GM21723 (cell line): ENCODE data around the gene COL4A2.

Experiments used
- ATAC-seq: cut with Tn5 transposase; IDR thresholded peaks from one replicate; pipeline ENCODE4 v1.9.1; 2021; ENCODE audit warnings: mild to moderate bottlenecking, moderate library complexity; ENCODE audit not compliant: unreplicated experiment

COL4A2 gene

DNA sequence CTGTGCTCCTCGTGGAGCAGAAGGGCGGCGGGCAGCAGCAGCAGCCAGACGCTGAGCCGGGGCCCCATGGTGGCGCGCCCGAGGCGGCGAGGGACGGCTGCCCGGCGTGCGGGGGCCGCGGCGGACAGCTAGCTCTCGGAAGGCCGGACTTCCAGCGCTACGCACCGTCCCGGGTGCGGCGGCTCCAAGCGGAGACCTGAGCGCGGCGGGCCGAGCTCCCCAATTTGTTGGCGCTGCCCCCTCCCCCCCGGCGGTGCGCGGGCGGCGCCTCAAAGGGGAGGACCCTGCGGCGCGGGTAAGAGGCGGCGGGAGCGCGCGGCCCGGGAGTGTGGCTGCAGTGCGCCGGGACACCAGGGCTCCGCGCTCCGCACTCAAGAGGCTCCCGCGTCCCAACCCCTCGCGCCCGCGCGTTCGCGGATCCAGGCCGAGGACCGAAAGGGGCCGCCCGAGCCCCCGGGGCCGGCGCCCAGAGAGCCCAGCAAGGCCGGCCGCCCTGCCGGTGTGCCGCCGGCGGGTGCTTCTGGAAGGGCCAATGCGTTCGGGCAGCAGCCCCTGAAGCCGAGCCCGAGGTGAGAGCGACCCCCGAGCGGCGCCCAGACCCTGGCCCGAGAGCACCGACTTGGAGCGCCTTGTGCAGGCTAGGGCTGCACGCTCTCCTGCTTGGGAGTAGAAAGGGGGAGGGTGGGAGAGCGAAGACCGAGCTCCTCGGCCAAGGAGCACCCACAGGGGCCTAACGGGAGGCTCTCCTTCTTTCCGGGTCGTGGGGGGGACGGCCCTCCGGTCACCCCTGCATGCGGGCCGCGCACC, at the start of gene COL4A2, which contains the start of gene COL4A1:
Gene COL4A2 (plus strand): TSS at position 325 of the 807 bp plus-strand sequence. CDS start 620 bp downstream, outside the sequence.
Gene COL4A1 (minus strand): TSS at position 198 of the 807 bp plus-strand sequence. CDS start 130 bp downstream, at position 68.
- no peak for ATAC-seq

DNA sequence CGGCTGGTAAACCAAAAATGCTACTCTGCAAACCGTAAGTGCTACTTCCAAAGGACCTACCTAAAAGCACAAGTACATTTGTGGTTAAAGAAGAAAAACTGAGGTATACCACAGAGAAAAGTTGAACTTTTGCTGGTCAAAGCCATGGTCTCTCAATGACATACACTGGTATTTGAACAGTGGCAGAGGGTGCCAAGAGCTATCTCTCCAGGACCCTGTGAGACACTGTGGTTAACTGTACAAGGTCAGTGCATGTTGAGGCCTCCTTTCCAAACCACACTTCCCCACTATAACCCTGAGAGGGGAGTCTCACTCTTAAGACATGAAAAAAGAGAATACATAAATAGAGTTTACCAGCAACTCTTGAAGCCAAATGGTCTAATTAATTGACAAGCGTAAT, 49.7 kb upstream of the COL4A2 start:
- ATAC-seq: no peak

DNA sequence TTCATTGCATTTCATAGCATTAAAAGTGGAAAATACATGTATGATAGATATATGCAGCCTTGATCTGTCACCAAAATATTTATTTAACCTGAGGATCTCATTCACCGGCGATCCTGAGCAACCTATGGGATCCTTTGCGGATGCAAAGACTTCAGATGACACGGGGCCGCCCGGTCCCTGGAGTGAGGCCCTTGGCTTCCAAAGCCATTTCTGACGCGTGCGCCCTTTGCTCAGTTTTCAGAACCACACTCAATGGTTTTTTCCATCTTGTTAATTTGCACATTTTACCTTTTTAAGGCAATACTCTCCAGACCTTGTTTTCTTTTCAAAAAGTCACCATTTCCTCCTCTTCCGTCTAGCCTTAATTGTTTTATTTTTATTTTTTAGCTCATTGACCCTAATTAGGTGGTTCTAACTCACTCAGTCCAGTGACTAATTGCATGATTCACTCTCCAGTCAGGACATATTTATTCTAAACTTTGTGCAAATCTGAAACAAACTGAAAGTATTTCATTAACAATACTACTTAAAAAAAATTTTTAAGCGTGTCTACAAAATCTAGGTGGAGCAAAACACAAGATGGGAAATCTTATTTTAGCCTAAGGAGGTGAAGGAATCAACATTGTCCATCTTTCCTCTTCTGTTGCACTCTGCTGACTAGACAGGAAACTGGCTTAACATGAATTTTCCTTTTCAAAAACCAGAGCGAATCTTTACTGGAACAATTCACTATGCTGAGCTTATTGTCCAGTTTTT, 48.0 kb upstream of the COL4A2 start:
- no peak for ATAC-seq

DNA sequence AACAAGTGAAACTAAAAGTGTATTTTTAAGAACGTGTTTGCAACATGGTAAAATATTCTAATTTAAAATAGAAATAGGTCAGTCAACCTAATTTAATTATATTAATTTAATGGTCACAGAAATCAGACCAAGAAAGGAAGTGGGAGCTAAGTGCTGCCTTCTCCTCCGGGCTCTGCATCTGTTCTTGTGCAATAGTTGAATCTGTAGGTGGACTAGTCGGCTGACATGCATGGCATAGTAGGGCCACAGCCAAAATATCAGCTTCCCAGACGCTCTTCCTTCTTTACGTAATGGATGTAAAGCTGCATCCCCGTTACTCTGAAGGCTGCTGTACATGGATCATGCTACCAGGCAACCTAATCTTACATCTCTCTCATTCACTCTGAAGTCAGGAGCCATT, 47.4 kb upstream of the COL4A2 start:
- ATAC-seq: no peak

DNA sequence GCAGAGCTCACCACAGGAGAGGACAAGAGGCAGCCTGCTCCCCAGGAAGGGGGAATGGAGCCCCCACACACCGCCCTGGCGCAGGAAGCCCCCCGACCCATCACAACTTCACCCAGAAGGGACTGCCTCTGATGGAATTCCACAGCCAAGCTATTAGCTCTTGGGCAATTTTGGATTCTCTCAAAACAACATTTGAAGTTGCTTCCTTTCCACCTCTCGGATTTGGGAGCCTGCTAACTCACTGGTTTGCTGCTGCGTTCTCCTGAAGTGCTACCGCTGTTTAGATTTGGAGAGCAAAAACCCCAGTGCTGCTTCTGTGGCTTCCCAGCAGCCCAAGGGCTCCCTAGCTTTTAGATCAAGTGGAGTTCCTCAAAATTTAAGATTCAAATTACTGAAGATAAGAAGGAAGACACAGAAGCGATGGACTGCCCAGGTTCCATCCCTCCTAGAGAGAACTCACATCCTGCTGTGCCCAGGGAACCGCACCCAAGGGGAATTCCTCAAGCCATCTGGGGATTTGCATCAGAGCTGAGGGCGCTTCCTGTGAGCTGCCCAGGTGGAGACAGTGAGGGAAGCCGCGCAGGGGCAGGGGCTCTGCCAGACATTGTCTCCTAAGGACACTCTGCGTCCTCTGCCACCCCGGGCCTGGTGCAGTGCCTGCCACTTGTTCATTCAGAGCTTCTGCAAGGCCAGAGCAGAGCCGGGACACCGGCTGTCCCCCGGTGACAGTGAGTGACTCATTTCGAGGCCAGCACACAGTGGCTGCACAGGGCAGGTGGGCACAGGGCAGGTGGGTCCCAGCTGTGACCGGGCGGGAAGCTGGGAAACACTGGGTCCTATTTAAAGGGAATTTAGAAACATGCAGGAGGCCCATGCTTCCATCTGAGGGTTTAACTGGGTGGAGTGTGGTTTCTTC, 45.7 kb upstream of the COL4A2 start:
- no peak for ATAC-seq

DNA sequence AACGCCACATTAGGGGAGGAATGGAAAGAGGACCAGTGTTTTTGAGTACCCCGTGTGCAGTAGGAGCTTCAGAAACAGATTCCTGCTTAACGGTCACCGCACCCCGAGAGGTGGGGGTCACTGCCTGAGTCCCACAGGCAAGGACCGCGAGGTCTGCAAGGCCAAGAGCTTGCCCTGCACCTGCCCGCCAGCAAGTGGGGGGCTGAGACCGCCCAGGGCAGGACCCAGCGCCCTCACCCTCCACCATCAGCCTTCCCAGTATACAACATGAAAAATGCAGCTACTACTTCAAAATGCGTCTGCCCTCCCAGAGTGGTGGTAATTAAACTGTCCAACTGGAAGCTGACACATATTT, 45.0 kb upstream of the COL4A2 start:
- no peak for ATAC-seq

DNA sequence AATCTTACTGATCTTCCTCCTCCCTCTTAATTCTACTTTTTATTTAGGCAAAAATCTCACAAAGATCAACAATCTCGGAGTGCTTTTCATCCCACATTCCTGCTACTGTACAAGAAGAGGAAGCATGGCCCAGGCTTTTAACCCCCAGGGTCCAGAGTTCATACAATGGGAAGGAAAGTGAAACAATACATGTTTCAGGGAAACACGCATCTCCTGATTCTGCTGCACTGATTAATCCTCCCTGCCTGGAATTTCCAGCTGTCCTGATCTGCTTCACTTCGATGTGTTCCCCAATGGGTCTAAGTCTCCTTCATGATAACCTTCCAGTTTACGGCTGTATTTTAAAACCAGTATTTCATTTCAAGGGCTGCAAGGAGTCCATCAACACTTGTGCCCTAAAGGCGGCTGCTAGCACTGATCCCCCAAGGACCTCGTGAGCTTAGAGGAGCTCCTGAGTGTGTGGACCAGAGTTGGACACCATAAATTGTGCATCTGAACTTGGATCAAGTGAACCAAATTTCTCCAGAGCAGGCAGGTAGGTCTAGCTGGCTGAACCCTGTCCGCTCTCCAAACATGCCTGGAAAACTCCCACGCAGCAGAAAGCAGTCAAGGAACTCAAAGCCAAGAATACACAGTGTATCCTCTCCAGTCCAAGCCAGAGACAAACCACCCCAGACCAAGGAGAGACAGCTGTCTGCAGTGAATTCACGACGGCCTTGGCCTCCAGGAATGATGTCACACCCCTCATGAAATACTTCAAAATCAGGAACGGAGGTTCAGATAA, 44.4 kb upstream of the COL4A2 start:
- ATAC-seq: no peak

DNA sequence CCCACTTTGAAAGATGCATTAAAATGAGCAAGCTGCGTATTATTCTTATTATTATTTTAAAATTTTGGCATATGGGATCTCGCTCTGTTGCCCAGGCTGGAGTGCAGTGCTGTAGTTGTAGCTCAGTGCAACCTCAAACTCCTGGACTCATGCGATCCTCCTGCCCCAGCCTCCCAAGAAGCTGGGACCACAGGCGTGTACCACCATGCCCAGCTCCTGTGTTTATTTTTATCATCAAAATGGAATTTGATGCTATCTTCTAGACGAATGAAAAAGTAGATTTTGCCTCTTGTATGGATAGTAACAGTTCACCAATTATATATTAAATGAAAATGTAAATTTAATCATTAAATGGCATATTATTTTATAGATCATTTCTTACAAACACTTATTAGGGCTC, 43.7 kb upstream of the COL4A2 start:
- no peak for ATAC-seq

DNA sequence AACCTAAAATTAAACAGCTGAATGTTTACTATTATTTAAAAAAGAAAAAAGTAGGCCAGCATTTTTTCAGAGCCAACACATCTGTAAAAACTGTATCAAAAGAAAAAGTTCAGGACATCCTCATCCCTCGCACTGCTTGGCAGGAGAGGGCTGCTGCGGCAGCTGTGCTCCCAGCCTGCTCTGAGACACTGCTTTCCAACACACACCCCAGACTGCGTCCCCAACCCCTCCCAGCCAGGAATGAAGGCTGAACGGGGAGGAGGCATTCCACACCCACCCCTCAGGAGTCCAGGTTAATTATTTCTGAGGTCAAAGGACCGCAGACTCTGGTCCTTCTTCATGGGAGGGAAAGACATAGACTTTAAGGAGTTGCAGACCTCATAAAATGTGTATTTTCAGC, 43.2 kb upstream of the COL4A2 start:
- no peak for ATAC-seq

DNA sequence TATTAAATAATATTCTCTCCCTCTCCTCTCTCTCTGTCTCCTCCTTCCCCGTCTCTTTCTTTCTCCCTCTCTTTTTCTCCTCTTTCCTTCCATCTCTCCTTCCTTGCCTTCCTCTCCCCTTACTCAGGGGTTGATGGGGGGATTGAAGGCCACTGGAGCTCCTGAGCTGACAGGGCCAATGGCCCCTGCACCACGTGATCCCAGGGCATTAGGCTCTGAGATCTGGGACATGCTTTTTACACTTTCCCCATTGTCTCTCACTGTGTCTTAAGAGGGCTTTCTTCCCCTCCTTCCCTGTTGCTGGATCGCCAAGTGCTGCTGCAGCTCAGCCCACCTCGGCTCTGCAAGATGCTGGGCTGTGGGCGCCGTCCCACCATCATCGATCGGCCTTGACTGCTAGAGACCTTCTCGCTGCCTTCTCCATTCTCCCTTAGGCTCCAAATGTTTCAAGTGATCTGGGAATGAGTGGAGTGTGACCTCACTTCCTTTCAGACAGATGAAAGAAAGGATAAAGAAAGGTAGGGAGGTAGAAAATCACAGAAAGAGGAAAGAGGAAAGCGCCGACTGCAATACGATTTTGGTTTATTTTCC, 42.3 kb upstream of the COL4A2 start:
- no peak for ATAC-seq

DNA sequence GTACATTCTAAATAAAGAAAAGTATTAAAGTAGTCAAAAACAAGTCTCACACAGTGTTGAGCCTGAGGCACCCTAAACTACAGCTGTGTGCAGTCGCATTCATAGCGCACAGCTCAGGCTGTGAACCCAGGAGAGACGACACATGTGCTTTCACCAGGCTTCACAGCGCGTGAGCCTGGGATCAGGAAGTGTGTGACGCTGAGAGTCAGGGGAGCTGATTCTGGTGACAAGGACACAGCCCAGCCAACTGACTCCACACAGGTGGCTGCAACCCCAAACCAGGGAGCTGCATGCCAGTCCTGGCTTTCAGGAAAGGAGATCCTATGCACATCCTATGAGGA, 41.8 kb upstream of the COL4A2 start:
- ATAC-seq: no peak

DNA sequence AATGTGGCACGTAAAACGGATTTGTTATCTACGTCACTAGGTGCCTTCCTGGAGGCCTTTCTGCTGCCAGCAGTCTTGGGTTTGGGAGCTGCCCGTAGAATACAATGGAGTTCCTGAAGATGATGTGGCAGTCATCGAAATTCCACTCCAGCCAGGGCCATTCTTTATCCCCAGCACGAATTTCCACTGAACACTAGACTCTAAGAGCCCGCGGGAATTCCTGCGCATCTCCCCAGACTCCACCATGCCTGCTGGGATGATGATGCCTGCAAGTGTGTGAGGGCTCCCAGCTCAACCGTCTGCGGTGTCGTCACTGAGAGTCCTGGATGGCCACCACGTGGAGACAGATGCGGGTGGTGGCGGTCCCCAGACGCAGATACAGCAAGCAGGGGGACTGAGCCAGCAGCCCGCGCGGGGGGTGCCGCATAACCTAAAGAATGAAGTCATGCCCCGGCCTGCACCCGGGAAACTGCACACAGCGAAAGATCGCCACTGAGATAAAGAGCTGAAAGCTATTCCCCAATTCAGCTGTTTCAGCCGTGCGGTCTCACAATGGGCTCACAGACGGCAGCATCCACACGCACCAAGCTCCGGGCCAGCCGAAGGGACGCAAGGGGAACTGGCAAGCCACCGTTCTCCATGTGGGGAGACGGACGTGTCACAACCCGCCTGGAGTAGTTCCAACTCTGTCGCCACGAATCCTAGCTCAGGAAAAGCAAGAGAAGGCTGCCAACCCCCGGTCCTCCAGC, 41.2 kb upstream of the COL4A2 start:
- ATAC-seq: no peak

DNA sequence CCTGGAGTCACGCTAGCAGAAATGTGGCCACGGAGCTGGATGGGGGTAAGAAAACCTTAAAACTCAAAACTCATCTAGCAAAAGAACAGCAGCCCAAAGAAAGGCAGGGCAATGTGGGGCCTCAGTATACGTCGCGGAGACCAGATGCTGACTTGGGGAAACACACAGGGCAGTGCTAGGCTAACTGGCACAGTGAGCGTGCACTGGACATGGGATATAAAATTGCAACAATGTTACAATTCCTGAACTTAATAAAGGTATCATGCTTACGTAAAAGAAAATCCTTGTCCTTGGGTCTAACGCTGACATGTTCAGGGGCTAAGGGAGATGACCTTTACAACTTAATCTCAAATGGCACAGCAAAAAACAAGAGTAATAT, 40.7 kb upstream of the COL4A2 start:
- no peak for ATAC-seq

DNA sequence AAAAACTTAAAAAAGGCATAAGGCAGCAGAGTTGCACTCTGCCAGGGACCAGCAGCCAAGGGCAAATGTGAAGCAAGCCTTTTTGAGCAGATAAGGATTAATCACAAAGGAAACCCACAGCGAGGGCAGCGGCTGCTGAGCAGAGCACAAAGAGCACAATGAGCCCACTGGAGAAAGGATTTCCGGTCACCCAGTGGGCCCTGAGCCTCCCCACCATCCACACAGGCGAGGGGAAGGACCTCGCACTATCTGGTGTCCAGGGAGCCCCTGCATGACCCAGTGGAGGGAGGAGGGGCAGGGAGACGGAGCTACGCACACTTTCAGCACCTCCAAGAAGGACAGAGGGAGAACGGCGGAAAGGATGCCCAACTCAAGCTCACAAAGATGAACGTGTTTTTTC, 40.1 kb upstream of the COL4A2 start:
- ATAC-seq: no peak

DNA sequence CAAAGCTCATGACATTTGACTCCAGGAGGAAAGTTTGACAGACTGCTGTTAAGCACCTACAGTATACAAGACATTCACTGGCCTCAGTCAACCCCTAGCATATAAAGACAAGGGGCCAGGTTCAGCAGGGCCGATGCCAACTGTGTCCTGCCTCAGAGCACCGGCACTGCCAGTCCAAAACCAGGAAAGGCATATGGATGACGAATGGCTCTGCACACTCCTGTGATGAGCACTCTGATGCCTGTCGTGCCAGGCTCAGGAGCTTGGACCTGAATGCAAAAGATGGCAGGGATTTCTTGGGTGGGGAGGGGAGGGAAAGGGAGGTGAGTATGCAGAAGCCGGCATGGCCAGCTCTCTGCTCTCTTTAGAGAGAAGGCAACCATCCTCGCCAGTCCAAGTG, 39.0 kb upstream of the COL4A2 start:
- ATAC-seq: no peak

DNA sequence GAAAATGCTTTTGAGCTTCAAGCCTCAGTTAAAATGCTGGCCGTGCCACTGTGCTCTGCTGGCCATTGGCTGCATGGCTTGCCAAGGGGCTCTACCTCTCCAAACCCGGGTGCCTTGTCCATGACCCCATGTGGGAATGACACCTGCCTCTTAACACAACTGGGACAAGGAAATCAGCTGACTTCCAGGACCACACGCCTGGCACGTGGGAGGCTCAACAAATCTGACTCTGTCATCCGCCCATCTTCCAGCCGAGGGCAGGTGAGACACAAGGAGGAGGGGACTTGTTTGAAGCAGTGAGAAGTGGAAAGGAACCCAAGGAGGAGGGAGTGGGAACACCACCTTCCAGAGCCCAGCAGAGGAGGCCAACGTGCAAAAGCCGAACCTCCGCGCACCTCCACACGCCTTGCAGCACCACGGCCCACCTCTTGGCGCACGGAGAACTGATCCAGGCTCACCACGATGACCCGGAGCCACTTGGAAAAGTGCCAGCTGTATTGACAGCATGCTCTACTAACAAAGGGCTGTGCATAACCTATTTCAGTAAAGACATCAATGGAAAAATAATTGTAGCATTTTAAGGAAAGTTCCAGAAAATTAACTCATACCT, 38.4 kb upstream of the COL4A2 start:
- no peak for ATAC-seq

DNA sequence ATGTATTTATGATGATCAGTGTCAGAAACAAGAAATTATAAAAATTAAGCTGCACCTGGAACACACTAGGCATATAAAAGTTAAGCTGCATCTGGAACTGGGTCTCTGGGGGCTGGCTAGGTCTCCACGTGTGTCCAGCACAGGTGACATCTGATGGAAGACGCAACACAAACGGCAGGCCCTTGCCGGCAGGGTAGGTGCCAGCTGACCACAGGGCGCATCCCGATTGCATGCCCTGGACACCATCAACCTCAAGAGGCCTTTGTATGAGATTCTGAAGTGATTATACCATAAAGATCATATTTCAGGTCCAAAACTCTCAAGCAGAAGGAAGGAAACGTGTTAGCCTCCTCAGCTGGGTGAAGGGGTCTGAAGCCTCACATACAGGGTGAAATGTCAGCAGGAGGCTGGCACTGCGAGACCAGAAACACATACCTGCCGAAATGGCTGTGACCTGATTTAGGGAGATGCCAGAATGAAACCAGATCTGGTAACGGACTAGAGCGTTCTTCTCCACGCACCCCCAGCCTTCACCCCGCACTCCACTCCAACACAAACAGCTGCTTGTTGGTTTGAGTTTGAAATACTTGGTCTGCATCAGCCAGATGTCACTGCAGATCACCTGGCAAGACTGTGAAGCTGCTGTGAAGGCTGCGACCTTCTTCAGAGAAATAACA, 37.4 kb upstream of the COL4A2 start:
- no peak for ATAC-seq

DNA sequence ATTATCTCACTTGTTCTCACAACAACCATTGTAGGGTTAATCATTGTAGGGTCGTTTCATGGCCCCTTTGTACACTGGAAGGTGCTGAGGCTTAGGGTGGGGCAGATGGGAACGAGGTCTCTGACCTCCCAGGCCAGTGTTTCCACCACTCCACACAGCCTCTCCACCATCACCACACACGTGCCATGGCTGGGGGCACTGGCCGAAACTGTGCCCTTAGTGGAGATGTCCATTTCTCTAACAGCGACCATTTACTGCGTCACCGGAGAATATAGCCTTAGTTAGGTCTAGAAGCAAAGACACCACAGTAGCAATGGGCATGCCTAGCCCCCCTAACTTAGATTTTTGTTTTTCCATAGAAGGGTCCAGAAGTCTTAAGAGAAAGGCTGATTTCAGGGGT, 36.6 kb upstream of the COL4A2 start:
- no peak for ATAC-seq

DNA sequence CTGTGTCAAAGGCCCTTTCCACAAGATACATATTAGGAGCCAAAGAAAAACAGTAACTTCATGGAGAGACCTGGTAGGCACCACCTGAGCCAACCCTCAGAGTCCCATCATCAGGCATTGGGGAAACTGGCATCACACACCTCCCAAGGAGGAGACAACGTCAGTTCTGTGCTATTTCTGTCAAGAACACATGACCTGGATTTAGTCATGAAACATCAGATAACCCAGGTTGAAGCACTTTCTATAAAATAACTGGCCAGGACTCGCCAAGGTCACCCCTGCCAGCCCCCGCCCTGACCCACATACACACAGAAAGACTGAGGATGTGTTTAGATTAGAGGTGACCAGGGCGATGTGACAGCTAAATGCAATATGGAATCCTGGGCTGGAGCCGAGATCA, 35.8 kb upstream of the COL4A2 start:
- no peak for ATAC-seq
